ENCODE results near the gene IWS1. TPM values are rescaled to one million over a fixed set of nuclear protein-coding genes. Genes with fewer than 3 reads are reported as not detected.

Gene IWS1
- total RNA-seq, 1 experiment from 2014 or later = 48.9 TPM

DNA sequence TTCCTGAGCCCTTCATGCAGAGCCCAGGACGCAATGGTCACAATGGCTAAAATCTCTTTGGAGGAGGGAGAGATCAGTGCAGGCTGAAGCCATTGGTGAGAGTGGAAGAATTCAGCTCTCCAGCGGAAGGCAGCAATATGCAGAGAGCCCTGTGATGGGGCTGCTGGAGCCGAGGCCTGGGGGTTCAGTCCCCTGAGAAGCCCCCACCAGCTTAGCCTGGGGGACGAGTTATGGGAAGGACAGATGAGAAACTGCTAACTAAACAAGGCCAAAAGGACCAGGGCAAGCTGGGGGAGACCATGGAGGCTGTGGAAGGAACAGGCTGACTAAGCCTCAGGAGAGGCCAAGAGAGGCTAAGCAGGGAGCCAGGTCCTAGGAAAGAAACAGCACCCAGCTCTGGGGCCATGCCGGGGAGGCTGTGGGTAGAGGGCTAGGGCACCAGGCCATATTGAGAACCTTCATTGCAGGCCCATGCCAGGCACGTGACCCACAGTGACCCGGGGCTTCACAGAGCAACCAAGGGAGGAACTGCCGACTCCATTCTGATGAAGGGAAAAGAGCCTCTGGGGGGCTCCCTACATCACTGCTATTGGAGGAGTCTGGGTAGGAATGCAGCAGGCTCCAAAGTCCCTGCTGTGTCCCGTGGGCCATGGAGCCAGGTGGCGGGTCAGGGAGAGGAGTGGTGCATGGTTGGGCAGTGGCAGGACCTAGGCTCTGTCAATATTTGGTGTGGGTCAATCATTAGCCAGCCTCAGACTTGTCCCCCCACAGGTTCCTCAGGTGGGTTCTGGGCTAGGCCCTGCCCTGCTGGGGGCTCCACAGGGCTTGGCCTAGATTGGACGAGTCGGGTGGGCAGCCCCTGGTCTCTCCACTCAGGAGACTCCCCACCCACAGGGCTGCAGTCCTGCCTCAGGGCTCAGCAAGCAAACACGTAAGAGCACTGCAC is 88.2 kb downstream of the IWS1 start:
- no peak for DNase-seq
- H3K27ac Mint-ChIP-seq (ENCODE audit: unreplicated experiment) = peak overlapping the region; percentile 27

DNA sequence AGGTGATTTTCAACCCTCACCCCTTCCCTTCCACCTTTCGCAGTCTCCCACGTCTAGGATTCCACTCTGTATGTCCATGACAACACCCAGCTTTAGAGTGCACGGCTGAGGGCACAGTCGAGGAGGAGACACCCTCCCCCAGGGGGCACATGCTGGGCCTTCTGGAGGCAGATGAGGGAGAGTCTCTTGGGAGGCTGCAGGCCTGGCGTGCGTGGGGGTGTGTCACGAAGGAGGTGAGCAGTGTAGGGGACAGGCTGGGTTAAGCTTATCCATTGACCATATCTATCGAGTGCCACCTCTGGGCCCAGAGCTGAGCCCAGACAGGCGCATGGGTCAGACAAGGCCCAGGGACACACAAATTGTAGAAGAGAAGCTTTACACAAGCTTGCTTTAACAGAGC is 89.2 kb downstream of the IWS1 start:
- peaks cover 12% of the 10 kb centered on the region for H3K4me1 Mint-ChIP-seq (ENCODE audit: low read depth, unreplicated experiment)
- H3K9me3 Mint-ChIP-seq (ENCODE audit: low read depth, unreplicated experiment) = peaks cover 4% of the 10 kb centered on the region
- H3K27ac Mint-ChIP-seq (ENCODE audit: unreplicated experiment) = no peak overlapping the region
- no peak for DNase-seq
- H3K36me3 Mint-ChIP-seq (ENCODE audit: insufficient read depth, unreplicated experiment) = no peaks in the 10 kb centered on the region
- TF ChIP-seq, protein P1, sequence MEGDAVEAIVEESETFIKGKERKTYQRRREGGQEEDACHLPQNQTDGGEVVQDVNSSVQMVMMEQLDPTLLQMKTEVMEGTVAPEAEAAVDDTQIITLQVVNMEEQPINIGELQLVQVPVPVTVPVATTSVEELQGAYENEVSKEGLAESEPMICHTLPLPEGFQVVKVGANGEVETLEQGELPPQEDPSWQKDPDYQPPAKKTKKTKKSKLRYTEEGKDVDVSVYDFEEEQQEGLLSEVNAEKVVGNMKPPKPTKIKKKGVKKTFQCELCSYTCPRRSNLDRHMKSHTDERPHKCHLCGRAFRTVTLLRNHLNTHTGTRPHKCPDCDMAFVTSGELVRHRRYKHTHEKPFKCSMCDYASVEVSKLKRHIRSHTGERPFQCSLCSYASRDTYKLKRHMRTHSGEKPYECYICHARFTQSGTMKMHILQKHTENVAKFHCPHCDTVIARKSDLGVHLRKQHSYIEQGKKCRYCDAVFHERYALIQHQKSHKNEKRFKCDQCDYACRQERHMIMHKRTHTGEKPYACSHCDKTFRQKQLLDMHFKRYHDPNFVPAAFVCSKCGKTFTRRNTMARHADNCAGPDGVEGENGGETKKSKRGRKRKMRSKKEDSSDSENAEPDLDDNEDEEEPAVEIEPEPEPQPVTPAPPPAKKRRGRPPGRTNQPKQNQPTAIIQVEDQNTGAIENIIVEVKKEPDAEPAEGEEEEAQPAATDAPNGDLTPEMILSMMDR (IDR thresholded peaks at IDR 0.05; ENCODE audit: unreplicated experiment) = no peak
- intact Hi-C loops (cut with micrococcal nuclease; ENCODE audit: unreplicated experiment) = no loop called here
- no peaks in the 10 kb centered on the region for H3K27me3 Mint-ChIP-seq (ENCODE audit: unreplicated experiment)
- H3K4me3 Mint-ChIP-seq (ENCODE audit: low read depth, unreplicated experiment) = no peak overlapping the region
- CTCF ChIA-PET = no interaction called here
- BruUV-seq (replicated peaks) = no TSS peak

More for the DNA sequence above, 88.2 kb downstream of the IWS1 start:
- peaks cover 12% of the 10 kb centered on the region for H3K4me1 Mint-ChIP-seq (ENCODE audit: low read depth, unreplicated experiment)
- intact Hi-C loops (cut with micrococcal nuclease; ENCODE audit: unreplicated experiment) = no loop called here
- no peaks in the 10 kb centered on the region for H3K27me3 Mint-ChIP-seq (ENCODE audit: unreplicated experiment)
- TF ChIP-seq, protein P1 (IDR thresholded peaks at IDR 0.05; ENCODE audit: unreplicated experiment) = no peak
- no peak overlapping the region for H3K4me3 Mint-ChIP-seq (ENCODE audit: low read depth, unreplicated experiment)
- BruUV-seq (replicated peaks) = no TSS peak
- H3K9me3 Mint-ChIP-seq (ENCODE audit: low read depth, unreplicated experiment) = peaks cover 4% of the 10 kb centered on the region
- H3K36me3 Mint-ChIP-seq (ENCODE audit: insufficient read depth, unreplicated experiment) = no peaks in the 10 kb centered on the region
- CTCF ChIA-PET = no interaction called here

DNA sequence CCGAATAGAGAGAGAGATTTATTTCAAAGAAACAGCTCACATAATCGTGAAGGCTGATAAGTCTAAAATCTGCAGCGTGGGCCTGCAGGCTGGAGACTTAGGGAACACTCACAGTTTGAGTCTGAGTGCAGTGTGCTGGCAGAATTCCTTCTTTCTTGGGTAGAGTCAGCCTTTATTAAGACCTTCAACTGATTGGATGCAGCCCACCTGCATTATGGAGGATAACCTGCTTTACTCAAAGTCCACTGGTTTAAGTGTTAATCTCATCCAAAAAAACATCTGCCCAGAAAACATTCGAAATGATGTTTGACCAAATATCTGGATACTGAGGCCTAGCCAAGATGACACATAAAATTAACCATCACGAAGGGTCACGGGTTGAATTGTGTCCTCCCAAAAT is 91.8 kb downstream of the IWS1 start:
- TF ChIP-seq, protein P1 (IDR thresholded peaks at IDR 0.05; ENCODE audit: unreplicated experiment) = no peak
- Mint-ChIP-seq H3K36me3 (ENCODE audit: insufficient read depth, unreplicated experiment) (no peaks in the 10 kb centered on the region), H3K27ac (ENCODE audit: unreplicated experiment) (no peak overlapping the region), H3K4me3 (ENCODE audit: low read depth, unreplicated experiment) (no peak overlapping the region), H3K9me3 (ENCODE audit: low read depth, unreplicated experiment) (no peaks in the 10 kb centered on the region), H3K27me3 (ENCODE audit: unreplicated experiment) (no peaks in the 10 kb centered on the region), H3K4me1 (ENCODE audit: low read depth, unreplicated experiment) (peaks cover 12% of the 10 kb centered on the region)
- BruUV-seq (replicated peaks) = no TSS peak
- intact Hi-C loops (cut with micrococcal nuclease; ENCODE audit: unreplicated experiment) = no loop called here
- CTCF ChIA-PET = no interaction called here
- DNase-seq = no peak

DNA sequence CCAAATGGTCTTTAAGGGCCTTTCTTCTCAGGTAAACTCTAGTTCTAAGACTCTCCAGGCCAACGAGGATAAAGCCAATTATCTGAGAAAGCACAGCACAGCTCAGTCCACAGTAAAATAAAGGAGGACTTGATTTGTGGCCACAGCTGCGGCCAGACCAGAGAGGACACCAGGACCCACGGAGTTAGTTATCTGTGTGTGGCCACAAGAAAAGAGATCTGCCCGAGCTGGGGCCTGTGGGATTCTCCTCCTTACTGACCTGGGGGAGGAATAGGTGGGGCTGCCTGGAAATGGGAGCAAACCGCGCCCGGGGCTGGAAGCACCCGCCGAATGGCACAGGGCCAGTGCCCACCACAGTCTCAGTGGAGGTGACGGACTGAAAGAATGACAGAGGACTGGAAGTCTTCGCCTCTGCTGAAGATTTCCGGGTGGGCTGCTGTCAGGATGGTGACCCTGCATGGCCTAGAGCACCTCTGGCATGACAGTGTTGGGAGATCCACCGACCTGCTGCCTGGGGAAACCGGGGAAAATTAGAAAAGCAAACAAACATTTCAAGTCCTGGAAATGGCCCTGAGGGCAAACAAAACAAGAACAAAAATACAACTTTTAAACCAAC is 94.8 kb downstream of the IWS1 start:
- Mint-ChIP-seq H3K9me3 (ENCODE audit: low read depth, unreplicated experiment) (no peaks in the 10 kb centered on the region), H3K27ac (ENCODE audit: unreplicated experiment) (no peak overlapping the region), H3K4me1 (ENCODE audit: low read depth, unreplicated experiment) (no peaks in the 10 kb centered on the region), H3K27me3 (ENCODE audit: unreplicated experiment) (no peaks in the 10 kb centered on the region), H3K36me3 (ENCODE audit: insufficient read depth, unreplicated experiment) (no peaks in the 10 kb centered on the region), H3K4me3 (ENCODE audit: low read depth, unreplicated experiment) (no peak overlapping the region)
- no TSS peak for BruUV-seq (replicated peaks)
- CTCF ChIA-PET = no interaction called here
- TF ChIP-seq, protein P1 (IDR thresholded peaks at IDR 0.05; ENCODE audit: unreplicated experiment) = no peak
- no peak for DNase-seq
- intact Hi-C loops (cut with micrococcal nuclease; ENCODE audit: unreplicated experiment) = no loop called here

Other genes starting within 250 kb of the IWS1 start
- gene ERCC3, start 232.3 kb downstream of the IWS1 start, total RNA-seq (2022) = 41.3 and 42.1 TPM in 2 replicates
- gene MAP3K2, start 138.5 kb downstream of the IWS1 start, total RNA-seq (2022) = 60.4 and 60.9 TPM in 2 replicates
- gene PROC, start 108.1 kb downstream of the IWS1 start, total RNA-seq (2022) = 0.59 TPM in 1 of 2 replicates, not detected in the other
- 0.05 and 0.39 TPM in 2 replicates for gene MYO7B, start 9.2 kb upstream of the IWS1 start, total RNA-seq (2022)
- not detected in 2 replicates for gene GPR17, start 119.7 kb upstream of the IWS1 start, total RNA-seq (2022)
- 0.31 TPM in 1 of 2 replicates, not detected in the other for gene LIMS2, start 149.0 kb upstream of the IWS1 start, total RNA-seq (2022)
- 8.7 and 9.3 TPM in 2 replicates for gene SFT2D3, start 175.0 kb upstream of the IWS1 start, total RNA-seq (2022)

Measured in Calu3 (cell line).